GM23248 (cell line): Measurements from ENCODE around the gene MGMT.

Source experiments
- EZH2 ChIP-seq: fragments of 200-600 bp; sonication (generic); IDR thresholded peaks from 2 replicates; pipeline ENCODE4 v1.6.1; 2018; ENCODE audit warnings: antibody characterized with exemption, mild to moderate bottlenecking; ENCODE audit not compliant: insufficient read depth, poor library complexity, severe bottlenecking
- EZH2phosphoT487 ChIP-seq: fragments of 200-600 bp; sonication (generic); IDR thresholded peaks from 2 replicates; pipeline ENCODE4 v1.6.1; 2018; ENCODE audit warnings: antibody characterized with exemption, moderate library complexity, mild to moderate bottlenecking, low read depth; ENCODE audit not compliant: insufficient read depth

DNA sequence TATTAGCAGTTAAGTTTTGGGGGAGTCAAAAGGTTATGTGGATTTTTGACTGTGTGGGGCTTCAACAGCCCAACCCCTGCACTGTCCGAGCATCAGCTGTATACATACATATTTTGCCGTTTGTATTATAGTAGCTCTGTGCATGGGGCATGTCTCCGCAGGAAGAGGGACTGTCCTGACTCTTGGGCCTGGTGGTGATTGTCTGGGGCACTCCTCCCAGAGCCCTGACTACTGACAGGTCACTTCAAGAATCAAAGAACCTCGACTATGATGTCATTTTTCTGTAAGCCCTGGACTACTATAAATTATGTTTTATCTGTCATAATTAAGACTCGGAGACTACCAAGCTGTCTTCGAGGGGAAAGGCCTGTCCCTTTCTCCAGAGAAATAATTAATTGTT, 51.8 kb downstream of the MGMT start:
- TF ChIP-seq EZH2 (no peak), EZH2phosphoT487 (no peak)
